GM19395 (cell line): ENCODE data around the gene PPP2R5B.

Experiments used
- ATAC-seq: cut with Tn5 transposase; IDR thresholded peaks from one replicate; pipeline ENCODE4 v1.9.1; 2021; ENCODE audit warnings: mild to moderate bottlenecking, moderate library complexity; ENCODE audit not compliant: unreplicated experiment

Gene PPP2R5B

DNA sequence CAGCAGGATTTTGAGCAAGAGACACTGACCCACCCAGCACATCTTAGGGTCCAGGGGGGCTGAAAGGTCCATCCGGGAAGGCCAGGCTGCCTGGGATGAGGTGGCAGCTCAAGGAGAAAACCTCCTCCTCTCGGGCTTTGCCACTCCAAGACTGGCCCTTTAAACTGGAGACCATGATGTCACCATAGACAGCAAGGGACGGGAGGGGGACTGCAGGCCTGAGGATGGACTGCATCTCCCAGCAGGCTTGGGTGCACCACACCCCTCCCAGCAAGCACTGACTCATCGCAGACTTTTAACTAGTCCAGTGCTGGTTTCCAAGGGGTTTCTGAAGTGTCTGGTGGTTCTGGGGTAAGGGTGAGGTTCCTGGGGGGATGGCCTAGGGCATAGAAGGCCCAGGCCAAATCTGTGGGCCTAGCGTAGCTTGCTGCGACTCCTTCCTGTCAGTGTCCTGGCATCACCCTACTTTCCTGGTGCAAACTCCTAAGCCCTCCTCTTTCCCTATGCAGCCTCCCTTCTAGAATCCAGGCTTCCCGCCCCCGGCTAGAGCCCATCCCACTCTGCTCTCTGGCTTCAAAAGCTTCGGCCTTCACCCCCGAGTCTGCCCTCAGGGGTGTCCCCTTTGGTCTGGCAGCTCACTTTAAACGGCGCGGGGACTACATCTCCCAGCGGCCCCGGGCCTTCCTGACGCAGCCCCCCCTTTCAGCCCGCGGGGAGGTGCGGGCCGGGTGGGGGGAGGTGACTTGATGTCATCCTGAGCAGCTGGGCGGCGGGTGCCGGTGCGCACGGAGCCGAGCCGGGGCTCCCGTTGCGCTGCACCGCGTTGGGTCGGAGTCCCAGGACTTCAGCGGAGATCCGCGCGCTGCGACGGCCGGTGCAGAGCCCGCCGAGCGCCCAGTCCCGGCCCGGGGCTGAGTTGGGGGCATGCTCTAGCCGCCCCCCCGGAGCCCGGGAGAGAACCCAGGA lies at the start of gene PPP2R5B:
TSS of gene PPP2R5B (plus strand) at position 746 of the 966 bp plus-strand sequence. CDS start 1,046 bp downstream, outside the sequence.
- peak; percentile 85 for ATAC-seq

DNA sequence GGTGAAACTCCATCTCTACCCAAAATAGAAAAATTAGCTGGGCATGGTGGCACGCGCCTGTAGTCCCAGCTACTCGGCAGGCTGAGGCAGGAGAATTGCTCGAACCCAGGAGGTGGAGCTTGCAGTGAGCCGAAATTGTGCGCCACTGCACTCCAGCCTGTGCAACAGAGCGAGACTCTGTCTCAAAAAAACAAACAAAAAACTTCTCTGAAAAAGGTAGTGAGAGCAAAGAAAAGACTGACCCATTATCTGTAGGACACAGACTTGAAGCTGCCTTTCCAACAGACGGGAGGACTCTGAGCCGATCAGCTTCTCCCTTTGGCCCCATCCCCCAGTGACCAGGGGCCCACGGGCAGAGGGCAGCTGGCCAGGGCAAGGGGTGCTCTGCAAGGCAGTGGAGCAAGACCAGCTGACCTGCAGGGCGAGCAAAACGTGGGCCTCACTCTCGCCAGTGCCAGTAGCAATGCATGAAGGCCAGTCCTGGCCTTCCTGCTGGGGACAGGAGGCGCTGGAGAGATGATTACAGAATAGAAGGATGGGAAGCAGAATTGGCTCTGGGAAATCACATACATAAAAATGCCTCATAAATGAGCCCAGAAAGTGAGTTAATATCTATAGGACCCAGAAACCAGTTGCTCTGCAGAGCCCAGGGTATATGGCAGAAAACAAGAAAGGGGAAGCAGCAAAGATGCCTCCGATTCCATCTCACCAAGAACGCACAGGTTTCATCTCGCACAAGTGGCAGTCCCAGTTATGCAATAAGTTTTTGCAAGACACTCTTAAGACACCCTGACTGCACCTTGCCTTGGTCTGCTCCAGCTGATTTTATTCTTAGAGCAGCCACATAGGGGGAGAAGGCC lies 48.9 kb upstream of the PPP2R5B start:
- no peak for ATAC-seq

- ATAC-seq: no peak
These were observed 48.2 kb upstream of the PPP2R5B start for GRCh38 chr11:64876229-64876750.

- ATAC-seq: no peak
These were observed 47.6 kb upstream of the PPP2R5B start for GRCh38 chr11:64876835-64877341.

DNA sequence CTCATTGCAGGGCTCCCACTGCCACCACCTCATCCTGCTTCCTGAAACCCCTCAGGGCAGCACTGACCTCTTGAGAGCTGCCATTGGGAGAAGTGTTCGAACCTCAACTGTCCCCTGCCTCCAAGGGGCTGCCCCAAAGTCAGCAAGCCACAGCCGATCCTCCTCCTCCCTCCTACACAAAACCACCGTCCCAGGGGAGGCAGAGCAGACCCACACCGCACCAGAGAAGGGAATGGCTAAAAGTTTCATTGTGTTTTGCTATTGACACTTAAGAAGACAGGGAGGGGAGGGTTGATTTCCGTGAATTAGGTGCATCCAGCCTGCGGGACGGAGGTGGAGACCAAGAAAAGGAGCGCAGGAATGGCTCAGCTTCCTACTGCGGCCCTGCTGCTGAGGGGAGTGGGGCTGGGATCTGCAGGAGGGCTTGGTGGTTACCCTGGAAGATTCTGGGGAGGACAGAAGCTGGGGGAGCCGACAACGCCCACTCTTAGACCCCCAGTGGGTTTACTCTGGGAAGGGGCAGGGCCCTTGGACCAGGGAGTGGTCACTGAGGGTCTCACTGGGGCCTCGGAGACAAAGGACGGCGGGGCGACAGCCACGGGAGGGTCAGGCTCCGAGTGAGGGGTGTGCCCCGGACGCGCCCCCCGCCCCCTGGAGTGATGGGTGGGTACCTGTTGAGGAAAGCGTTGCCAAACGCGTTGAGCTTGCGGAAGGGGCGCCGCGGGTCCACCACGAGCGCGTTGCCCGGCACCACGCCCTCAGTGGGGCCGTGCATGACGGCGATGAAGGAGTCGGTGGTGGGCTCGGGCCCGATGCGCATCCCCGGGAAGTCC lies 46.9 kb upstream of the PPP2R5B start:
- peak; percentile 7 for ATAC-seq

DNA sequence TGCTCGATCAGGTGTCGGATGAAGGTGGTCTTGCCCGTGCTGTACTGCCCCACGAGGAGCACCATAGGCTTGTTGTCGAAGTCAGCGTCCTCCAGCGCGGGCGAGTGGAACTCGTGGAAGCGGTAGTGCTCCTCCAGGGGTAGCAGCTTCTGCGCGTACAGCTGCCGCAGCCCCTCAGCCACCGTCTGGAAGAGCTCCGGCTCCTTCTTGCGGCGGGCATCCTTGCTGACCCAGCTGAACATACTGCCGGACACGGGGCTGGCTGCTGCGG lies 46.3 kb upstream of the PPP2R5B start:
- peak; percentile 7 for ATAC-seq

- ATAC-seq: peak; percentile 62
These were observed 45.8 kb upstream of the PPP2R5B start, which contains the start of gene EHD1 for GRCh38 chr11:64878494-64879243. TSS of gene EHD1 (minus strand) at chr11:64878621. CDS start at chr11:64878464, 157 bp downstream.

- ATAC-seq: no peak
These were observed 45.1 kb upstream of the PPP2R5B start for GRCh38 chr11:64879244-64879900.

- no peak for ATAC-seq
These were observed 44.1 kb upstream of the PPP2R5B start for GRCh38 chr11:64880240-64881001.

DNA sequence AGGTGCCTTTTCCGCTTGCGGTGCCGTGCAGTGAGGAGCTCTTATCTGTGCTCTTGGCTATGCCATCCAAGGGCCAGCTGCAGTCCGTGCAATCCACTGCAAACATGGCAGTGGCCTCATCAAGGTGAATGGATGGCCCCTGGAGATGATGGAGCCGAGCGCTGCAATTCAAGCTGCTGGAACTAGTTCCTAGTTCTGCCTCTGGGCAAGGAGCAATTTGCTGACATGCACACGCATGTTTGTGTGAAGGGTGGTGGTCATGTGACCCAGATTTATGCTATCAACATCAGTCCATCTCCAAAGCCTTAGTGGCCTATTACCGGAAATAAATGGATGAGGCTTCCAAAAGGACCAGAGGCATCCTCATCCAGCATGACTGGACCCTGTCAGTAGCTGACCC lies 43.0 kb upstream of the PPP2R5B start:
- no peak for ATAC-seq

DNA sequence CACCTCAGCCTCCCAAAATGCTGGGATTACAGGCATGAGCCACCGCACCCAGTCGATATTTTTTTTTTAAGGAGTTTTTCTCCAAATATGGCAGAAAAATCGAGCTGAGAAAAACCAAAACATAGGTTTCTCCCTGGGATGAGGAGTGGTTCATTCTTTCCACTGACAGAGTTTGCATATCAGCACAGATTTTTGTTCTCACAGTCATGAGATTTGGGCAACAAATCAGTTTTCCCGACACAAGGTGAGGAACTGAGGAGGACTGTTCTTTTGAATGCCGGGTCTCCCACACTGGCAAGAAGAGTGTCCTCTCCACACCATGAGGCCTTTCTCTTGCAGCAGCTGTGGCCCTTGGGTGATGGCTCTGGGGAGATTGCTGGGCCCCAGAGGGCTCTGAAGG lies 42.2 kb upstream of the PPP2R5B start:
- ATAC-seq: no peak

DNA sequence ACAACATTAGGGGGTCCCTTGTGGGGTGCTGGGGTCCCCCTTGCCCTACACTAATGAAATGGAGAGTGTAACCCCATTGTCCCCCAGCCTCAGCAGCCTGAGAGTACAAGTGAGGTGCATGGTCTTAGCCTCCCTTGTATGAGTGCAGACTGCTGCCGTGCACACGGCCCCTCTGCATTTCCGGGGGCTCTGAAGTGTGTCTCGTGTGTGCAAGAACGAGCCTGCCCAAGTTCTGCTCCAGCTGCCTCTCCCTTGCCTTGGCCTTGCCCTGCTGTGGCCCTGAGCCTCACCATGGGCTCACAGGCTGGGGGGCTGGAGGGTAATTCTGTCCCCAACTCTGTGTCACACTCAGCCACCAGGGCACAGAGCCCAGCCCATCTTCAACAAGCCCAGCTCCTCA lies 40.9 kb upstream of the PPP2R5B start:
- ATAC-seq: no peak

- ATAC-seq: no peak
These were observed 40.5 kb upstream of the PPP2R5B start for GRCh38 chr11:64884019-64884418.

DNA sequence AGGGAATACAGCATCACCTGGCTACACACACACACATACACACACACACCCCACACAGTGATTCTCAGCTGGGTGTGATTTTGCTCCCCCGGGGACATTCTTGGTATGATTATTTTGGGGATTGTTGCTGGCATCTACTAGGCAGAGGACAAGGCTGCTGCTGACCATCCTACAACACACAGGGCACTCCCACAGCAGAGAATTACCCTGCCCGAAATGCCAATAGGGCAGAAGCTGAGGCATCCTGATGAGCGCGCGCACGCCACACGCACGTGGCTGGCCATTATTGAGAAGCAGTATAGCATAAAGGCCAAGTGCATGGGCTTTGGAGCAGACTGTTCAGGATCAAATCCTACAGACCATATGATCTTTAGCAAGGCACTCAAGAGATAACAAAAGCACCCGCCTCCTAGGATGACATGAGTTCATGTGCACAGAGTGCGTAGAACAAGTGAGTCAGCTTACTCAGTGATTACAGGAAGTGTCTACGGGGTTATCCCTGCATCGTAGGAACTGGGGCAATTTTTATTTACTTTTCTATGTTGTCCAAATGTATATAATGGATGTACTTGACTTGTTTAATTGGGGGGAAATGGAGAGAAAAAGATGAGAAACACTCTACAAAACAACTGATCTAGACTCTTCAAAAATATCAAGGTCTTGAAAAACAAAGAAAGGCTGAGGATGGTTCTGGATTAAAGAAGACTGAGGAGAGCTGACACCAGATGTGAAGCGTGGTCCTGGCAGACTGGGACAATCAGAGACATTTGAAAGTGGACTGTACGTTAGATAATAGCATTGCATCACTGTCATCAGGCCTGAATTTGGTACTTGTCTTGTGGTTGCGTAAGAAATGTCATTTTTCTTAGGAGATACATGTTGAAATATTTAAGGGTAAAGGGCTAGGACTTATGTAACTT lies 38.9 kb upstream of the PPP2R5B start:
- no peak for ATAC-seq

DNA sequence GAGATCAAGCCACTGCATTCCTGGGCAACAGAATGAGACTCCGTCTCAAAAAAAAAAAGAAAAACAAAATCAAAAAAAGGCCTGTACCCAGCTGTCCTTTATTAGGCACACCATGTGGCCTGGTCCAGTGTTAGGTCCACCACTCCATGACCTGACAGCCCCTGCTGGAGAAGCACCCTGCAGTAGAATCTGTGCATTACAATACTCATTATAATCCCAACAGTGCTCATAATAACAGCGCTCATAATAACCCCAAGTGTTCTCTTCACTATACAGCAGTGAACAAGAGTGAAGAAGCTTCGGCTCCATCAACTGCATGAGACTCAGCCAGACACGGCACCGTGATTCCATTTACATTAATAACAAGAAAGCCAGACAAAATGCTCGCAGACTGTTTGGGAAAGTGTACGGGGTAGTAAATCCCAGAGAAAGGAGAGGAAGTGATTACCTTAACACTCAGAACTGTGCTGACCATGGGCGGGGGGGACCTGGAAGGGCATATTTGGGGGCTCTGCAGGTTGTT lies 37.2 kb upstream of the PPP2R5B start:
- ATAC-seq: no peak

- peak; percentile 63 for ATAC-seq
These were observed 36.6 kb upstream of the PPP2R5B start for GRCh38 chr11:64887757-64888405.

DNA sequence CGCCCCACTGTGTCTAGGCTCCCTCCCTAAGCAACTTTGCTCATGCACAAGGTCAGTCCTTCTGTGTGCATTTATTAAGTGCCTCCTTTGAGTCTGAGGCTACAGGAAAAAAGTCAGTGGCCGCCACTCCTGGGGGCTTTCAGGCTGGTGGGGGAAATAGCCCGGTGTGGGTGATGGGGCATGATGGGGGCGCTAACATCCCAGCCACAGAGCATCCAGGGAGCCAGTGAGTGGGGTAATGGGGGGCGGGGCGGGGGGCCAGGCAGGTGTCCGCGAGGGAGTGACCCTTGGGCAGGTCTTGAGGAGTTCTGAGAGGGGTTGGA lies 36.1 kb upstream of the PPP2R5B start:
- ATAC-seq: no peak
